GM12872 (cell line): ENCODE data around the gene GSK3B.

Experiments used
- TF ChIP-seq, protein P1 (sequence below): IDR thresholded peaks from 3 replicates; pipeline ENCODE4 v1.5.1; 2011; ENCODE audit warnings: low read depth, mild to moderate bottlenecking, low read length, moderate library complexity; ENCODE audit not compliant: insufficient read depth

GSK3B gene

GRCh38 chr3:119939077-119939476, 155.2 kb downstream of the GSK3B start:
- TF ChIP-seq, protein P1, sequence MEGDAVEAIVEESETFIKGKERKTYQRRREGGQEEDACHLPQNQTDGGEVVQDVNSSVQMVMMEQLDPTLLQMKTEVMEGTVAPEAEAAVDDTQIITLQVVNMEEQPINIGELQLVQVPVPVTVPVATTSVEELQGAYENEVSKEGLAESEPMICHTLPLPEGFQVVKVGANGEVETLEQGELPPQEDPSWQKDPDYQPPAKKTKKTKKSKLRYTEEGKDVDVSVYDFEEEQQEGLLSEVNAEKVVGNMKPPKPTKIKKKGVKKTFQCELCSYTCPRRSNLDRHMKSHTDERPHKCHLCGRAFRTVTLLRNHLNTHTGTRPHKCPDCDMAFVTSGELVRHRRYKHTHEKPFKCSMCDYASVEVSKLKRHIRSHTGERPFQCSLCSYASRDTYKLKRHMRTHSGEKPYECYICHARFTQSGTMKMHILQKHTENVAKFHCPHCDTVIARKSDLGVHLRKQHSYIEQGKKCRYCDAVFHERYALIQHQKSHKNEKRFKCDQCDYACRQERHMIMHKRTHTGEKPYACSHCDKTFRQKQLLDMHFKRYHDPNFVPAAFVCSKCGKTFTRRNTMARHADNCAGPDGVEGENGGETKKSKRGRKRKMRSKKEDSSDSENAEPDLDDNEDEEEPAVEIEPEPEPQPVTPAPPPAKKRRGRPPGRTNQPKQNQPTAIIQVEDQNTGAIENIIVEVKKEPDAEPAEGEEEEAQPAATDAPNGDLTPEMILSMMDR: no peak

DNA sequence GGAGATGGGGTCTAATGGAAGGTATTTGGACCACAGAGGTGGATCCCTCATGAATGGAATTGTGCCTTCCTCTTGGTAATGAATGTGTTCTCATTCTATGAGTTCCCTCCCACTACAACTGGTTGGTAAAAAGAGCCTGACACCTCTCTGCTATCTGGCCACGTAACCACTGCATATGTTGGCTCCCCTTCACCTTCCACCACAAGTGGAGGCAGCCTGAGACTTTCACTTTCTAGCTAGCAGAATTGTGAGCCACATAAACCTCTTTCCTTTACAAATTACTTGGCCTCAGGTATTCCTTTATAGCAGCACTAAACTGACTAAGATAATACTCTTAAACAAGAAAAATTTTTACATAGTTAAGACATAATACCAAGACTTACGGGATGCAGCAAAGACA, 157.0 kb downstream of the GSK3B start:
- TF ChIP-seq, protein P1: no peak

GRCh38 chr3:119934249-119934648, 160.0 kb downstream of the GSK3B start:
- TF ChIP-seq, protein P1: no peak

DNA sequence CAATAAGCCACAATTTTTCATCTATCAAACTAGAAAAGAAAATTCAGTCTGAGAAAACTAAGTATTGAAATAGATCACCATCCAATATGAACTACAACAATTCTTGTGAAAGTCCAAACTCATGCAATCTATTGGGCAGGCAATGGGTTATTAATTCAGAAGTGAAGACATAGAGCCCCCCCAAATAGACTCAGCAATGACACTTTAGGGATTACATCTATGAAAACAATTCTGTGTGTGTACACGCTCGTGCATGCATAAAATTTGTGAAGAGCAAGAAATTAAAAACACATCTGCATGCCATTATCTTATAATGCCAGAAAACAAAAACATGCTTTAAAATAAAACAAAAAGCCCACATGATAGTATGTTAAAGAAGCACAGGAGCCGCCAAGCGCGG, 161.0 kb downstream of the GSK3B start:
- TF ChIP-seq, protein P1: no peak

GRCh38 chr3:119930286-119930685, 164.0 kb downstream of the GSK3B start:
- TF ChIP-seq, protein P1: no peak

- TF ChIP-seq, protein P1: no peak
These were observed 167.1 kb downstream of the GSK3B start for GRCh38 chr3:119927190-119927589.

DNA sequence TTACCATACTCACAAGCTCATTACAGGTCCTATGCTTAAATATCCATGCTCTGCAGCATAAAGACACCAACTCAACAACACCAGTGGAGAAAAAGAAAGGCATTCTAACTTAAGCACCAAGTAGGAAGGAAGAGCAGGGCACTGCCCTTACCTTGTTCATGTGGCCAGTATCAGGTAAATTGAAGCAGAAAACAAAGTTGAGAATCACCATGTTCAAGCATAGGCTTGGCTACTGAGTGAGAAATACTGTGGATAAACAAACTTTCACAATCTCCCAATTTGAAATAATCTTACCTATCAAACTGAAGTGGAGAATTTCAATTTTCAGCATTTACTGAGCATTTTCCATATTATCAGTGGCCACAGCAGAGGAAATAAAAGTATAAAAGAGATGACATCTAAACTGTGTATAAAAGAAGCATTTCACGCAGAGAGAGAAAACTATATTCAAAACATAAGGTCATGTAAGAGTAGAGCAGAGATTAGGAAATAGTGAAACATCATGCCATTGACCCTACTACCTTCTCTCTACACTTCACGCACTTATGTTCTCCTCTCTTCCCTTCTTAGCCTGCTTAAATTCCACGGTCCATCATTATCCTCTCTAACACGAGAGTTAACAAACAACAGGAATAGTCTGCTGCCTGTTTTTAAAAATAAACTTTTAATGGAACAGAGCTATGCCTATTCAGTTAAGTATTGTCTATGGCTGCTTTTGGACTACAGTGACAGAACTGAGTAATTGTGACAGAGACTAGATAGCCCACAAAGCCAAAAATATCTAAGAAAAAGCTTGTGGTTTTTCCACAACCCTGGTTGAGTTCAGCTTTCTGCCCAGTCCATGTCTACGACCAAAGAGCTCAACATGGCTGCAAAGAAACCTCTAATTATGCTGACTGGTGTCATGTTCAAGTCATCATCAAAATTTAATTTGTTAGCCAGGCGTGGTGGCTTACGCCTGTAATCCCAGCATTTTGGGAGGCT, 169.8 kb downstream of the GSK3B start:
- TF ChIP-seq, protein P1: no peak
